ENCODE measurements around the gene KRTAP12-3.

DNA sequence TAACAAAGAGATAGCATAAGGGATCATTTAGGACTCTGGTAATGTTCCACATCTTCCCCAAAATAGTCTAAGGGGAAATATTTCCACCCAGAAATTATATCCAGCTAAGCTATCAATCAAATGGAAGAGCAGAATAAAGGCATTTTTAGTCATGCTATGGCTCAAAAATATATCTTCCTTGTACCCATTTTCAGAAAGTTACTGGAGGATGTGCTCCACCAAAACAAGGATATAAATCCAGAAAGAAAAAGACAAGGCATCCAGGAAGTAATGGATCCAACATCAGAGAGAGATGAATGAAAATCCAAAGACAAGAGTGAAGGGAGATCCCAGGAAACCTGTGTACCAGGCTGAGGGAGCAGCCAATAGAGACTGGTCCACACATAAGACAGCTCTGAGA is 48.5 kb upstream of the KRTAP12-3 start:
- no peak for TF ChIP-seq POLR2A (IDR thresholded peaks at IDR 0.05)
- TF ChIP-seq, protein P1, sequence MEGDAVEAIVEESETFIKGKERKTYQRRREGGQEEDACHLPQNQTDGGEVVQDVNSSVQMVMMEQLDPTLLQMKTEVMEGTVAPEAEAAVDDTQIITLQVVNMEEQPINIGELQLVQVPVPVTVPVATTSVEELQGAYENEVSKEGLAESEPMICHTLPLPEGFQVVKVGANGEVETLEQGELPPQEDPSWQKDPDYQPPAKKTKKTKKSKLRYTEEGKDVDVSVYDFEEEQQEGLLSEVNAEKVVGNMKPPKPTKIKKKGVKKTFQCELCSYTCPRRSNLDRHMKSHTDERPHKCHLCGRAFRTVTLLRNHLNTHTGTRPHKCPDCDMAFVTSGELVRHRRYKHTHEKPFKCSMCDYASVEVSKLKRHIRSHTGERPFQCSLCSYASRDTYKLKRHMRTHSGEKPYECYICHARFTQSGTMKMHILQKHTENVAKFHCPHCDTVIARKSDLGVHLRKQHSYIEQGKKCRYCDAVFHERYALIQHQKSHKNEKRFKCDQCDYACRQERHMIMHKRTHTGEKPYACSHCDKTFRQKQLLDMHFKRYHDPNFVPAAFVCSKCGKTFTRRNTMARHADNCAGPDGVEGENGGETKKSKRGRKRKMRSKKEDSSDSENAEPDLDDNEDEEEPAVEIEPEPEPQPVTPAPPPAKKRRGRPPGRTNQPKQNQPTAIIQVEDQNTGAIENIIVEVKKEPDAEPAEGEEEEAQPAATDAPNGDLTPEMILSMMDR (IDR thresholded peaks at IDR 0.05) = no peak

Data from uterus (tissue), 2 donors.